Fibroblast of lung (primary cell): ENCODE measurements around the gene EPYC. TPM values are rescaled to one million over a fixed set of nuclear protein-coding genes. Genes with fewer than 3 reads are reported as not detected.

ENCODE experiments used
- DNase-seq, 2 donors: peaks; one replicate each; pipeline versions ENCODE4 v3.0.0 to v3.0.0-alpha.2; 2010; ENCODE audit warnings: low read depth in 2 of 2
- H2AFZ ChIP-seq: 2 replicates; pipeline ENCODE4 v1.5.1; 2012; ENCODE audit warnings: low read length, control low read depth, inconsistent platforms
- H3K27ac ChIP-seq: 2 replicates; pipeline ENCODE4 v1.5.1; 2011; ENCODE audit warnings: low read length, control low read depth; ENCODE audit not compliant: insufficient read depth
- H3K27me3 ChIP-seq: 2 replicates; pipeline ENCODE4 v1.5.1; 2011; ENCODE audit warnings: mild to moderate bottlenecking, low read length; ENCODE audit not compliant: control insufficient read depth, insufficient read depth
- H3K36me3 ChIP-seq: 2 replicates; pipeline ENCODE4 v1.5.1; 2011; ENCODE audit warnings: low read length; ENCODE audit not compliant: control insufficient read depth, insufficient read depth
- H3K4me1 ChIP-seq: 2 replicates; pipeline ENCODE4 v1.5.1; 2011; ENCODE audit warnings: low read length; ENCODE audit not compliant: control insufficient read depth, insufficient read depth; ENCODE audit errors: extremely low read depth
- H3K4me2 ChIP-seq: 2 replicates; pipeline ENCODE4 v1.5.1; 2011; ENCODE audit warnings: low read length, control low read depth; ENCODE audit not compliant: insufficient read depth; ENCODE audit errors: extremely low read depth
- H3K4me3 ChIP-seq, 4 experiments: fragments of 200-600 bp in 1 of 4; sonication (generic) in 1 of 4; replicated peaks in 1 of 4; 2 replicates each; pipeline ENCODE4 v1.5.1; 2011 to 2016; ENCODE audit warnings: low read length in 4 of 4, low read depth in 3 of 4, mild to moderate bottlenecking in 3 of 4, control low read depth in 2 of 4, inconsistent platforms in 1 of 4, mixed read lengths in 1 of 4; ENCODE audit not compliant: insufficient read depth in 1 of 4; ENCODE audit errors: control extremely low read depth in 1 of 4
- H3K79me2 ChIP-seq: 2 replicates; pipeline ENCODE4 v1.5.1; 2012; ENCODE audit warnings: mild to moderate bottlenecking, low read length, inconsistent platforms; ENCODE audit not compliant: control insufficient read depth, insufficient read depth
- H3K9ac ChIP-seq: 2 replicates; pipeline ENCODE4 v1.5.1; 2011; ENCODE audit warnings: mild to moderate bottlenecking, low read length, control low read depth; ENCODE audit not compliant: insufficient read depth
- H3K9me3 ChIP-seq: 2 replicates; pipeline ENCODE4 v1.5.1; 2012; ENCODE audit warnings: low read depth, low read length; ENCODE audit not compliant: control insufficient read depth, insufficient read depth
- H4K20me1 ChIP-seq: 2 replicates; pipeline ENCODE4 v1.5.1; 2011; ENCODE audit warnings: low read length; ENCODE audit not compliant: control insufficient read depth, insufficient read depth; ENCODE audit errors: extremely low read depth
- CTCF ChIP-seq, 2 donors: IDR thresholded peaks in 1 of 2; conservative IDR thresholded peaks in 1 of 2; 1 replicate in 1 of 2; 2 replicates in 1 of 2; pipeline ENCODE4 v1.5.1; 2011 to 2012; ENCODE audit warnings: low read length in 2 of 2, control low read depth in 1 of 2, inconsistent platforms in 1 of 2, low read depth in 1 of 2, mild to moderate bottlenecking in 1 of 2
- EZH2 ChIP-seq: IDR thresholded peaks from 2 replicates; pipeline ENCODE4 v1.5.1; 2012; ENCODE audit warnings: low read length, control low read depth, mild to moderate bottlenecking; ENCODE audit errors: missing control alignments
- polyA plus RNA-seq, 2 donors: library from polyadenylated mRNA; depleted of rRNA in 1 of 2; stranded (reverse) in 1 of 2; unstranded in 1 of 2; fragments of >200 nt; gene quantifications; 2 replicates each; pipeline ENCODE4 v1.2.1, GENCODE V29; 2011 to 2012; ENCODE audit warnings: missing spikeins in 1 of 2
- total RNA-seq: library from RNA; depleted of rRNA; stranded (reverse); fragments of >200 nt; gene quantifications from 2 replicates; pipeline ENCODE4 v1.2.1, GENCODE V29; 2014

The EPYC gene
- total and polyA plus RNA-seq, 2 donors (not counting 1 experiment from before 2014, with no cell fraction given) = 0.05 TPM; not detected in 1

GRCh38 chr12:90938451-90938850 lies 66.3 kb downstream of the EPYC start:
- Histone ChIP-seq H3K27ac (no peak overlapping the region), H3K79me2 (no peaks in the 10 kb centered on the region), H2AFZ (no peak overlapping the region), H3K9ac (no peak overlapping the region), H3K4me1 (peaks cover 3% of the 10 kb centered on the region), H3K9me3 (no peaks in the 10 kb centered on the region), H3K36me3 (no peaks in the 10 kb centered on the region), H4K20me1 (no peaks in the 10 kb centered on the region), H3K4me3 (no peak overlapping the region), H3K27me3 (no peaks in the 10 kb centered on the region), H3K4me2 (no peak overlapping the region)
- peak; percentile 78 to 83 for DNase-seq
- TF ChIP-seq EZH2 = no peak

- Histone ChIP-seq H3K4me2 (no peak overlapping the region), H3K79me2 (no peaks in the 10 kb centered on the region), H3K9ac (no peak overlapping the region), H3K27ac (no peak overlapping the region), H4K20me1 (no peaks in the 10 kb centered on the region), H2AFZ (no peak overlapping the region), H3K4me3 (no peak overlapping the region), H3K27me3 (no peaks in the 10 kb centered on the region), H3K36me3 (no peaks in the 10 kb centered on the region), H3K4me1 (peaks cover 3% of the 10 kb centered on the region), H3K9me3 (no peaks in the 10 kb centered on the region)
- TF ChIP-seq CTCF (conservative IDR thresholded peaks at IDR 0.05 in 1 of 2, IDR thresholded peaks at IDR 0.05 in 1 of 2; ENCODE audit: low read depth in 1 of 2, low read length in 2 of 2) (no peak), EZH2 (no peak)
- DNase-seq = no peak
Observed at GRCh38 chr12:90937651-90938050, 67.1 kb downstream of the EPYC start.

- Histone ChIP-seq H3K9ac (no peak overlapping the region), H3K4me2 (no peak overlapping the region), H3K27me3 (no peaks in the 10 kb centered on the region), H3K27ac (no peak overlapping the region), H3K9me3 (no peaks in the 10 kb centered on the region), H3K36me3 (no peaks in the 10 kb centered on the region), H4K20me1 (no peaks in the 10 kb centered on the region), H2AFZ (no peak overlapping the region), H3K79me2 (no peaks in the 10 kb centered on the region), H3K4me1 (peaks cover 3% of the 10 kb centered on the region), H3K4me3 (no peak overlapping the region)
- TF ChIP-seq EZH2 = no peak
- no peak for TF ChIP-seq CTCF (conservative IDR thresholded peaks at IDR 0.05 in 1 of 2, IDR thresholded peaks at IDR 0.05 in 1 of 2; ENCODE audit: low read depth in 1 of 2, low read length in 2 of 2)
- no peak for DNase-seq
Observed at GRCh38 chr12:90936230-90937005, 68.4 kb downstream of the EPYC start.
